DOHH2 (cell line): Measurements from ENCODE around the gene SLAMF1.

Experiments
- EZH2phosphoT487 ChIP-seq: fragments of 200-600 bp; sonication (generic); IDR thresholded peaks from 2 replicates; pipeline ENCODE4 v1.6.1; 2017; ENCODE audit warnings: borderline replicate concordance, mild to moderate bottlenecking, antibody characterized with exemption, low read length, moderate library complexity, mixed read lengths
- TF ChIP-seq, protein P1 (sequence below): fragments of 200-600 bp; sonication (generic); IDR thresholded peaks from one replicate; pipeline ENCODE4 v1.5.1; 2014; ENCODE audit warnings: antibody characterized with exemption, mild to moderate bottlenecking, low read depth, low read length; ENCODE audit not compliant: poor library complexity, severe bottlenecking

- TF ChIP-seq, protein P1, sequence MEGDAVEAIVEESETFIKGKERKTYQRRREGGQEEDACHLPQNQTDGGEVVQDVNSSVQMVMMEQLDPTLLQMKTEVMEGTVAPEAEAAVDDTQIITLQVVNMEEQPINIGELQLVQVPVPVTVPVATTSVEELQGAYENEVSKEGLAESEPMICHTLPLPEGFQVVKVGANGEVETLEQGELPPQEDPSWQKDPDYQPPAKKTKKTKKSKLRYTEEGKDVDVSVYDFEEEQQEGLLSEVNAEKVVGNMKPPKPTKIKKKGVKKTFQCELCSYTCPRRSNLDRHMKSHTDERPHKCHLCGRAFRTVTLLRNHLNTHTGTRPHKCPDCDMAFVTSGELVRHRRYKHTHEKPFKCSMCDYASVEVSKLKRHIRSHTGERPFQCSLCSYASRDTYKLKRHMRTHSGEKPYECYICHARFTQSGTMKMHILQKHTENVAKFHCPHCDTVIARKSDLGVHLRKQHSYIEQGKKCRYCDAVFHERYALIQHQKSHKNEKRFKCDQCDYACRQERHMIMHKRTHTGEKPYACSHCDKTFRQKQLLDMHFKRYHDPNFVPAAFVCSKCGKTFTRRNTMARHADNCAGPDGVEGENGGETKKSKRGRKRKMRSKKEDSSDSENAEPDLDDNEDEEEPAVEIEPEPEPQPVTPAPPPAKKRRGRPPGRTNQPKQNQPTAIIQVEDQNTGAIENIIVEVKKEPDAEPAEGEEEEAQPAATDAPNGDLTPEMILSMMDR, result no peak
- TF ChIP-seq EZH2phosphoT487, result no peak
Observed at GRCh38 chr1:160657250-160657781, 10.5 kb upstream of the SLAMF1 start.
